Endothelial cell of umbilical vein (primary cell): ENCODE measurements around the gene HBQ1. TPM values are rescaled to one million over a fixed set of nuclear protein-coding genes. Genes with fewer than 3 reads are reported as not detected.

Source experiments
- BruUV-seq: library from RNA; stranded (reverse); fragments of 400-500 nt; replicated peaks from 2 replicates; lab custom pipeline; 2021; lab: Mats Ljungman, UMichigan
- CTCF ChIA-PET: fragments of 300-600, 350-600 bp; sonication (Branson Sonifier 250); formaldehyde crosslinking; loops from one replicate; lab custom pipeline; 2021; ENCODE audit warnings: antibody characterized with exemption, inconsistent platforms; lab: Charles Lee
- POLR2A ChIA-PET: fragments of 300-600, 350-600 bp; sonication (Branson Sonifier 250); formaldehyde crosslinking; loops from one replicate; lab custom pipeline; 2021; ENCODE audit warnings: antibody characterized with exemption, inconsistent platforms; lab: Charles Lee
- DNase-seq: peaks from one replicate; pipeline ENCODE4 v3.0.0-alpha.2; 2011; ENCODE audit warnings: low read depth, low spot score
- FAIRE-seq: peaks from 2 replicates; lab custom pipeline; 2011; peaks lifted over from hg19 to GRCh38; lab: Jason Lieb, UNC
- H2AFZ ChIP-seq: 2 replicates; pipeline ENCODE4 v1.6.0; 2012; ENCODE audit warnings: low read depth, low read length, control low read depth, inconsistent platforms
- H3K27ac ChIP-seq: 2 replicates; pipeline ENCODE4 v1.5.1; 2011; ENCODE audit warnings: low read depth, mild to moderate bottlenecking, control low read depth, low read length, moderate library complexity; ENCODE audit not compliant: insufficient read depth
- H3K27me3 ChIP-seq, 2 experiments: 2 replicates each; pipeline versions ENCODE4 v1.6.0 to v1.6.1; 2011; ENCODE audit warnings: low read length in 2 of 2, mixed read lengths in 1 of 2; ENCODE audit not compliant: control insufficient read depth in 2 of 2, insufficient read depth in 2 of 2
- H3K36me3 ChIP-seq, 2 experiments: 2 replicates in 1 of 2; 3 replicates in 1 of 2; pipeline ENCODE4 v1.5.1; 2011; ENCODE audit warnings: low read length in 2 of 2, mild to moderate bottlenecking in 1 of 2, moderate library complexity in 1 of 2; ENCODE audit not compliant: control insufficient read depth in 2 of 2, insufficient read depth in 2 of 2; ENCODE audit errors: extremely low read depth in 1 of 2
- H3K4me1 ChIP-seq: 3 replicates; pipeline ENCODE4 v1.5.1; 2011; ENCODE audit warnings: mild to moderate bottlenecking, low read length; ENCODE audit not compliant: control insufficient read depth, insufficient read depth; ENCODE audit errors: extremely low read depth
- H3K4me2 ChIP-seq: 2 replicates; pipeline ENCODE4 v1.6.1; 2011; ENCODE audit warnings: low read length, control low read depth, mixed read lengths; ENCODE audit not compliant: insufficient read depth
- H3K4me3 ChIP-seq, 3 experiments: fragments of 200-600 bp in 1 of 3; sonication (generic), shearing (Covaris generic) in 1 of 3; replicated peaks in 1 of 3; 2 replicates each; pipeline ENCODE4 v1.5.1; 2011 to 2016; ENCODE audit warnings: control low read depth in 3 of 3, low read length in 3 of 3, mild to moderate bottlenecking in 2 of 3, inconsistent platforms in 1 of 3, low read depth in 1 of 3, moderate library complexity in 1 of 3; ENCODE audit not compliant: insufficient read depth in 1 of 3
- H3K79me2 ChIP-seq: 2 replicates; pipeline ENCODE4 v1.6.0; 2012; ENCODE audit warnings: low read length, inconsistent platforms; ENCODE audit not compliant: control insufficient read depth, insufficient read depth
- H3K9ac ChIP-seq: replicated peaks from 2 replicates; pipeline ENCODE3; 2011; ENCODE audit warnings: low read length, control low read depth; ENCODE audit not compliant: insufficient read depth; ENCODE audit errors: extremely low read depth
- H3K9me1 ChIP-seq: replicated peaks from 3 replicates; pipeline ENCODE4 v1.6.0; 2011; ENCODE audit warnings: mild to moderate bottlenecking, low read length; ENCODE audit not compliant: control insufficient read depth, insufficient read depth; ENCODE audit errors: extremely low read depth
- H3K9me3 ChIP-seq: replicated peaks from 2 replicates; pipeline ENCODE4 v1.5.1; 2012; ENCODE audit warnings: low read length, inconsistent platforms; ENCODE audit not compliant: control insufficient read depth, insufficient read depth
- H4K20me1 ChIP-seq: replicated peaks from 2 replicates; pipeline ENCODE3; 2011; ENCODE audit warnings: mild to moderate bottlenecking, low read length; ENCODE audit not compliant: control insufficient read depth, insufficient read depth; ENCODE audit errors: extremely low read depth
- EZH2 ChIP-seq: IDR thresholded peaks from 2 replicates; pipeline ENCODE4 v1.6.1; 2012; ENCODE audit warnings: borderline replicate concordance, low read depth, mild to moderate bottlenecking, moderate library complexity, low read length, inconsistent platforms; ENCODE audit not compliant: severe bottlenecking
- FOS ChIP-seq: IDR thresholded peaks from 2 replicates; pipeline ENCODE4 v1.6.1; 2011; ENCODE audit warnings: mild to moderate bottlenecking, low read length, moderate library complexity, borderline replicate concordance; ENCODE audit not compliant: insufficient read depth
- GATA2 ChIP-seq: IDR thresholded peaks from 2 replicates; pipeline ENCODE4 v1.7.0; 2011; ENCODE audit warnings: low read depth, mild to moderate bottlenecking, moderate library complexity, mixed read lengths, low read length; ENCODE audit not compliant: insufficient read length, insufficient read depth
- JUN ChIP-seq: IDR thresholded peaks from 2 replicates; pipeline ENCODE4 v1.6.1; 2011; ENCODE audit warnings: borderline replicate concordance, low read depth; ENCODE audit not compliant: insufficient read length, insufficient read depth
- MAX ChIP-seq: IDR thresholded peaks from 2 replicates; pipeline ENCODE4 v1.6.1; 2011; ENCODE audit not compliant: insufficient read depth, insufficient read length
- MYC ChIP-seq: IDR thresholded peaks from one replicate; pipeline ENCODE4 v1.6.1; 2011; ENCODE audit warnings: mild to moderate bottlenecking, low read depth, low read length
- POLR2A ChIP-seq: IDR thresholded peaks from 2 replicates; pipeline ENCODE4 v1.6.1; 2012; ENCODE audit warnings: low read depth, mild to moderate bottlenecking, control low read depth, low read length
- POLR2AphosphoS5 ChIP-seq: IDR thresholded peaks from 2 replicates; pipeline ENCODE4 v1.6.1; 2012; ENCODE audit warnings: low read depth, mild to moderate bottlenecking, control low read depth, low read length, moderate library complexity; ENCODE audit not compliant: insufficient read depth
- dilution Hi-C: fragments of 300-500 bp; cut with MboI; formaldehyde crosslinking; loops from one replicate; pipeline ENCODE4 v1.15.0; 2019; ENCODE audit warnings: low sequenced_read_pairs; ENCODE audit not compliant: extremely low pct_ligation_motif_present
- intact Hi-C: fragments of 100-400 bp; cut with micrococcal nuclease; formaldehyde crosslinking; loops from one replicate; pipeline ENCODE4 v1.10.0; 2022
- polyA plus RNA-seq, 4 experiments: library from polyadenylated mRNA; depleted of rRNA in 3 of 4; stranded (reverse) in 3 of 4; unstranded in 1 of 4; fragments of >200 nt; gene quantifications; 2 replicates each; pipeline versions ENCODE4 v1.2.1 to v1.2.3, GENCODE V29; 2011 to 2012; ENCODE audit warnings: missing spikeins in 1 of 4
- total RNA-seq: library from RNA; stranded (reverse); gene quantifications from 2 replicates; pipeline ENCODE4 v1.2.3, GENCODE V29; 2021
- TF ChIP-seq, protein P1 (sequence below), 2 donors: IDR thresholded peaks; 1 replicate in 1 of 2; 2 replicates in 1 of 2; pipeline ENCODE4 v1.5.1; 2011; ENCODE audit warnings: low read length in 2 of 2, mild to moderate bottlenecking in 2 of 2, moderate library complexity in 2 of 2, control low read depth in 1 of 2, inconsistent platforms in 1 of 2, low read depth in 1 of 2; ENCODE audit not compliant: insufficient read depth in 1 of 2; ENCODE audit errors: extremely low read depth in 1 of 2

Gene HBQ1
- total and polyA plus RNA-seq, 2 donors (not counting 3 experiments of a cell fraction or from before 2014, with no cell fraction given) = 0.75 TPM; not detected in 1

GRCh38 chr16:140175-140857, 39.9 kb upstream of the HBQ1 start:
- Histone ChIP-seq H4K20me1 (no peaks in the 10 kb centered on the region), H3K9me1 (no peaks in the 10 kb centered on the region), H3K27ac (no peak overlapping the region), H3K9ac (no peak overlapping the region), H3K4me1 (peaks cover 3% of the 10 kb centered on the region), H3K36me3 (no peaks in the 10 kb centered on the region), H3K9me3 (no peaks in the 10 kb centered on the region), H3K4me2 (no peak overlapping the region), H3K27me3 (no peaks in the 10 kb centered on the region), H3K79me2 (peaks cover 12% of the 10 kb centered on the region), H2AFZ (no peak overlapping the region), H3K4me3 (no peak overlapping the region)
- BruUV-seq = no TSS peak
- ChIA-PET POLR2A (no interaction called here), CTCF (interaction anchor here (1.1 to 1.8 kb wide), 2 partner anchors 33 to 40 kb away, joined by 3 to 7 read pairs; partner anchors contain the start of gene HBQ1)
- no peak for FAIRE-seq
- no peak for DNase-seq
- dilution Hi-C loops (no loop called here), intact Hi-C loops (no loop called here)
- no peak for TF ChIP-seq EZH2
- TF ChIP-seq, protein P1, sequence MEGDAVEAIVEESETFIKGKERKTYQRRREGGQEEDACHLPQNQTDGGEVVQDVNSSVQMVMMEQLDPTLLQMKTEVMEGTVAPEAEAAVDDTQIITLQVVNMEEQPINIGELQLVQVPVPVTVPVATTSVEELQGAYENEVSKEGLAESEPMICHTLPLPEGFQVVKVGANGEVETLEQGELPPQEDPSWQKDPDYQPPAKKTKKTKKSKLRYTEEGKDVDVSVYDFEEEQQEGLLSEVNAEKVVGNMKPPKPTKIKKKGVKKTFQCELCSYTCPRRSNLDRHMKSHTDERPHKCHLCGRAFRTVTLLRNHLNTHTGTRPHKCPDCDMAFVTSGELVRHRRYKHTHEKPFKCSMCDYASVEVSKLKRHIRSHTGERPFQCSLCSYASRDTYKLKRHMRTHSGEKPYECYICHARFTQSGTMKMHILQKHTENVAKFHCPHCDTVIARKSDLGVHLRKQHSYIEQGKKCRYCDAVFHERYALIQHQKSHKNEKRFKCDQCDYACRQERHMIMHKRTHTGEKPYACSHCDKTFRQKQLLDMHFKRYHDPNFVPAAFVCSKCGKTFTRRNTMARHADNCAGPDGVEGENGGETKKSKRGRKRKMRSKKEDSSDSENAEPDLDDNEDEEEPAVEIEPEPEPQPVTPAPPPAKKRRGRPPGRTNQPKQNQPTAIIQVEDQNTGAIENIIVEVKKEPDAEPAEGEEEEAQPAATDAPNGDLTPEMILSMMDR (IDR thresholded peaks at IDR 0.05; ENCODE audit: extremely low read depth in 1 of 2, insufficient read depth in 1 of 2, low read depth in 1 of 2, low read length in 2 of 2) = no peak
- no peak for TF ChIP-seq POLR2AphosphoS5
- TF ChIP-seq FOS = no peak
- no peak for TF ChIP-seq GATA2
- TF ChIP-seq JUN = no peak
- no peak for TF ChIP-seq MYC
- no peak for TF ChIP-seq POLR2A
- TF ChIP-seq MAX = no peak
